Left ventricle myocardium inferior (tissue), 1 donor: Measurements from ENCODE around the gene DNMT3B. TPM values are rescaled to one million over a fixed set of nuclear protein-coding genes. Genes with fewer than 3 reads are reported as not detected.

ENCODE experiments used
- DNase-seq: peaks from one replicate; pipeline ENCODE4 v3.0.0-alpha.2; 2020
- H3K27ac ChIP-seq: fragments of 200-600 bp; replicated peaks from 2 replicates; pipeline ENCODE4 v1.8.0; 2021
- H3K27me3 ChIP-seq: fragments of 200-600 bp; 2 replicates; pipeline ENCODE4 v1.8.0; 2021; ENCODE audit warnings: low read depth
- H3K36me3 ChIP-seq: fragments of 200-600 bp; 2 replicates; pipeline ENCODE4 v1.8.0; 2021
- H3K4me1 ChIP-seq: fragments of 200-600 bp; 2 replicates; pipeline ENCODE4 v1.8.0; 2021
- H3K4me3 ChIP-seq: fragments of 200-600 bp; 2 replicates; pipeline ENCODE4 v1.8.0; 2021; ENCODE audit warnings: mild to moderate bottlenecking, moderate library complexity
- H3K9me3 ChIP-seq: fragments of 200-600 bp; replicated peaks from 2 replicates; pipeline ENCODE4 v1.8.0; 2021
- CTCF ChIP-seq: fragments of 200-600 bp; IDR thresholded peaks from 2 replicates; pipeline ENCODE4 v1.8.0; 2021; ENCODE audit warnings: antibody characterized with exemption, mild to moderate bottlenecking, borderline replicate concordance
- intact Hi-C: fragments of 100-400 bp; cut with micrococcal nuclease; formaldehyde crosslinking; loops from one replicate; pipeline ENCODE4 v1.11.0; 2022
- total RNA-seq: library from RNA; stranded (reverse); fragmentation: NEBNext Ultra II Directional; extraction: Animal tissue kit (Norgen Biotek cat#: 25700); gene quantifications from one replicate; pipeline ENCODE4 v1.2.1, GENCODE V29; 2021
- donor health status: DM: no; HTN: yes; CAD: no; lungs with severe emphysema.

Gene DNMT3B
- total RNA-seq, 1 donor from 2014 or later: 0.49 TPM

DNA sequence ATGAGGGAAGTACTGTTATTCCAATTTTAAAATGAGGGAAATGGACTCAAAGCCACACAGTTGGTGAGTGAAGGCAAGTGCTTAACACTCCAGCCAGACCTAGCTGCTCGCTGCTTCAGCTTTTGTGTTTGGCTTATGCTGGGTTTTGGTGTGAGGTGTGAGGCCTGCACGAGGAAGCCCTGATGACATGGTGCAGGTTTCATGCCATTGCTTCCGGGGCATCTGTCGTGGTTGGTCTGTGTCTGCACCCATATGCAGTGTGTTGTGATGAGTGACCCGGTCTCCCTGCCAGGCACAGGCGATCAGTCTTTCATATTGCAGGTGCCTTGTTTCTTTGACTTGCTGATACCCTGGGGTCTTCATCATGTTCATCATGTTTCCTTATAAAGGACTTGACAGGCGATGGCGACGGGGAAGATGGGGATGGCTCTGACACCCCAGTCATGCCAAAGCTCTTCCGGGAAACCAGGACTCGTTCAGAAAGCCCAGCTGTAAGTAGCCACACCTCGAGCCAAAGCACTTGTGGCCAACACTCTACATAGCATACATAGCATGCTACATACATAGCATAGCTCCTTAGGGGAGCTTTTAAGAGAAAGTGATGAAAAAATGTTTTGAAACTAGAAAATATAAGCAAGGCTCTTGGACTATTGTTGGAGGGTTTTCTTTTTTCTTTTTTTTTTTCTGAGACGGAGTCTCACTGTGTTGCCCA lies 22.3 kb downstream of the DNMT3B start:
- TF ChIP-seq CTCF: no peak
- peaks cover 3% of the 10 kb centered on the region for H3K36me3 ChIP-seq
- no peaks in the 10 kb centered on the region for H3K27me3 ChIP-seq
- H3K27ac ChIP-seq: no peak overlapping the region
- H3K4me1 ChIP-seq: no peaks in the 10 kb centered on the region
- H3K9me3 ChIP-seq: no peaks in the 10 kb centered on the region
- H3K4me3 ChIP-seq: no peak overlapping the region
- no peak for DNase-seq
- intact Hi-C loops: no loop called here

DNA sequence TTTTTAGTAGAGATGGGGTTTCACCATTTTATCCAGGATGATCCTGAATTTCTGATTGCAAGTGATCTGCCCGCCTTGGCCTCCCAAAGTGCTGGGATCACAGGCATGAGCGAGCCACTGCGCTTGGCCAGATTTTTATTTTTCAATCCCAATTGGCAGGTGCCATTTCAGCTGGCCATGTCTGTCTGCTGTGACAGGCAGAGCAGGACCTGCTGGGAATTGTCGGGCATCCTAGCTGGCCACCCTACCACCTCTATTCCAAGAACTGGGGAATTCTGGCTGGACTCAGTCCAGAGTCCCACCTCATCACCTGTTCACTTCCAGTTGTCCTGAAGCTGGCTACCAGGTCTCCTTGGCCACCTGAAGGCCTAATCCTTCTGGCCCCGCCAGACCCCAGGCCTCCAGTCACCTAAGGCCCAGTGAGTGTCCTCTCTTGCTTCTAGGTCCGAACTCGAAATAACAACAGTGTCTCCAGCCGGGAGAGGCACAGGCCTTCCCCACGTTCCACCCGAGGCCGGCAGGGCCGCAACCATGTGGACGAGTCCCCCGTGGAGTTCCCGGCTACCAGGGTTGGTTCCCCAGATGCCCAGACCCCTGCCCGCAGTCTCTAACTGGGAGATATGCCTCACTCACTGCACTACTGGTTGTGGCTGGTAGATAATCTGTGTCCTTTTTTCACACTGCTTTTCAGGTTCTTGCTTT lies 24.0 kb downstream of the DNMT3B start:
- no peaks in the 10 kb centered on the region for H3K27me3 ChIP-seq
- intact Hi-C loops: no loop called here
- H3K9me3 ChIP-seq: no peaks in the 10 kb centered on the region
- no peak for TF ChIP-seq CTCF
- H3K4me1 ChIP-seq: no peaks in the 10 kb centered on the region
- no peak for DNase-seq
- no peak overlapping the region for H3K27ac ChIP-seq
- H3K36me3 ChIP-seq: peaks cover 3% of the 10 kb centered on the region
- H3K4me3 ChIP-seq: no peak overlapping the region

GRCh38 chr20:32787168-32787567 lies 25.0 kb downstream of the DNMT3B start:
- TF ChIP-seq CTCF: no peak
- H3K27ac ChIP-seq: no peak overlapping the region
- peaks cover 3% of the 10 kb centered on the region for H3K36me3 ChIP-seq
- no peak for DNase-seq
- no peak overlapping the region for H3K4me3 ChIP-seq
- intact Hi-C loops: no loop called here
- no peaks in the 10 kb centered on the region for H3K27me3 ChIP-seq
- peaks cover under 1% of the 10 kb centered on the region for H3K4me1 ChIP-seq
- no peaks in the 10 kb centered on the region for H3K9me3 ChIP-seq

DNA sequence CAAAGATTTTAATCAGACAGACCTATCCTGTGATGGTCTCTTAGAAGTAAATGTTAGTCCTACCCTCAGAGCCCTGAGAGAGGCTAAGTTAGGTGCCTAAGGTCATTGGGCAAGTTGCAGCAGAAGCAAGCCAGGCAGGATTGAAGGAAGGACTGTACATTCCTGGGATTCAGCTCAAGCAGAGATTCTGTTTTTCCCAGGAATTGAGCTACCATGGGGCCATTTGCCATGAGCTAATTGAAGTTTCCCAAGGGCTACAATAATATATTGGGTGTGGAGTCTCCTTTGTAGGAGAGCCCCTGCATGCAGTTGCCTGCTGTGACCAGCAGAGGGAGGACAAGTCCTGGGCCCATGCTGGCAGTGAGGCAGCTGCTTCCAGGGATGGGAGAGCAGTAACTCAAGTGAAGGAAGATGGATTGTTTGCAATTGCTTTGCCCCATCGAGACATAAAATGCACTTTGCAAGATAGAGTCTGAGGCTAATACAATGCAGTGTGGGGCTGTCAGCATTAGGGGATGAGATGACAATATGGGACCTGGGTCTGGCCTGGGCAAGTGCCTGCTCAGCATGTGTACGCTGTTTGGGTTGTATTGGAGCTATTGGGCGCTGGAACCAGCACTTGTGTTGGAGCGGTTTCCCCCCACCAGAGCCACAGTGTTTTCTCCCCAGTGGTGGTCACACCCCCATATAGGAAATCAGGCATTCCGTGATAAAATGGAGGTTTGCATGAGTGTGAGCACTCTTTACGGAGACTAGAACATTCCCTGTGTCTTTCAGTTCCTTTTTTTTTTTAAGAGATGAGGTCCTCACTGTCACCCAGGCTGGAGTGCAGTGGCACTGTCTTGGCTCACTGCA lies 27.9 kb downstream of the DNMT3B start:
- peak; percentile 70 for DNase-seq
- Histone ChIP-seq H3K36me3 (peaks cover 3% of the 10 kb centered on the region), H3K4me1 (peaks cover 17% of the 10 kb centered on the region), H3K27ac (no peak overlapping the region), H3K9me3 (no peaks in the 10 kb centered on the region), H3K4me3 (no peak overlapping the region), H3K27me3 (no peaks in the 10 kb centered on the region)
- peak; percentile 99 for TF ChIP-seq CTCF
- intact Hi-C loops: no loop called here

GRCh38 chr20:32790751-32791057 lies 28.5 kb downstream of the DNMT3B start:
- no peaks in the 10 kb centered on the region for H3K27me3 ChIP-seq
- peaks cover 17% of the 10 kb centered on the region for H3K4me1 ChIP-seq
- intact Hi-C loops: no loop called here
- H3K4me3 ChIP-seq: no peak overlapping the region
- TF ChIP-seq CTCF: no peak
- H3K9me3 ChIP-seq: no peaks in the 10 kb centered on the region
- peaks cover 3% of the 10 kb centered on the region for H3K36me3 ChIP-seq
- no peak overlapping the region for H3K27ac ChIP-seq
- DNase-seq: no peak
